Skeletal muscle satellite cell (primary cell): ENCODE measurements around the gene PEX1.
"Not testable (repeated sequence)": the region's sequence is repeated elsewhere in the genome, so short reads cannot be mapped to it uniquely, and the experiment has no call there.

ENCODE experiments used
- H3K27me3 ChIP-seq: 2 replicates; pipeline ENCODE4 v1.7.0; 2013; ENCODE audit warnings: low read length; ENCODE audit not compliant: control insufficient read depth, insufficient read depth
- H3K36me3 ChIP-seq: 2 replicates; pipeline ENCODE4 v1.7.0; 2013; ENCODE audit warnings: mild to moderate bottlenecking, control low read depth, low read length; ENCODE audit not compliant: insufficient read depth
- H3K4me1 ChIP-seq: 2 replicates; pipeline ENCODE4 v1.7.0; 2013; ENCODE audit warnings: low read length; ENCODE audit not compliant: control insufficient read depth, insufficient read depth
- H3K4me2 ChIP-seq: 2 replicates; pipeline ENCODE4 v1.7.0; 2013; ENCODE audit warnings: mild to moderate bottlenecking, low read length
- H3K4me3 ChIP-seq: 2 replicates; pipeline ENCODE4 v1.7.0; 2013; ENCODE audit warnings: low read length
- H3K9ac ChIP-seq: 2 replicates; pipeline ENCODE4 v1.7.0; 2013; ENCODE audit warnings: mild to moderate bottlenecking, low read depth, low read length, moderate library complexity
- H3K9me3 ChIP-seq: replicated peaks from 2 replicates; pipeline ENCODE4 v1.7.0; 2013; ENCODE audit warnings: mild to moderate bottlenecking, control low read depth, low read length

The PEX1 gene

DNA sequence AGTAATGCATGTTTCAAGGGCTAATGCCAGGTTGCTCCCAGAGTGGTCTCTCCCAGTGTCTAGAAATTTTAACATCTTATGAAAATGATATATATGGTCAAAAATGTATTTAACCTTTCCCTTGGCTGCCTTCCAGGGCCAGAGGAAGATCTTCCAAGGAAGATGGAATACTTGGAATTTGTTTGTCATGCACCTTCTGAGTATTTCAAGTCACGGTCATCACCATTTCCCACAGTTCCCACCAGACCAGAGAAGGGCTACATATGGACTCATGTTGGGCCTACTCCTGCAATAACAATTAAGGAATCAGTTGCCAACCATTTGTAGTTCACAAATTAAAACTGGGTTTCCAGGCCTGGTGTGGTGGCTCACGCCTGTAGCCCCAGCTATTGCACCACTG is 72.1 kb downstream of the PEX1 start:
- Histone ChIP-seq H3K4me1 (no peaks in the 10 kb centered on the region), H3K4me3 (no peak overlapping the region), H3K4me2 (no peak overlapping the region), H3K36me3 (peaks cover 63% of the 10 kb centered on the region), H3K9me3 (no peaks in the 10 kb centered on the region), H3K9ac (no peak overlapping the region), H3K27me3 (no peaks in the 10 kb centered on the region)

DNA sequence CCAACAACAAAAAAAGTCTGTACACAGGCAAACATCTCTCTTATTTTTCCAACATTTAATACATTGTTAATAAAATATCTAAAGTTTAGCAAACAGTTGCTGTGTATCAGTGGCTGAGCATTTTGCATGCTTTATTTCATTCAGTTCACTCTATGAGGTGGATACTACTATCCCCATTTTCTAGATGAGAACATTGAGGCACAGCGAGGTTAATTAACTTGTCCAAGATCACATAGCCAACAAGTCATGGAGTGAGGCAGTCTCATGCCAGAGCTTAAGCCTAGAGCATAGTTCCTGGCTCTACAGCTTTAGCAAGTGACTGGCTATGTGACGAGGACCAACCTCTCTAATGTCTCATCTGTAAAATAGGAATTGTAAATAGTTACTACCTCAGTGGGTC is 76.7 kb downstream of the PEX1 start:
- Histone ChIP-seq H3K27me3 (no peaks in the 10 kb centered on the region), H3K36me3 (peaks cover 63% of the 10 kb centered on the region), H3K4me2 (no peak overlapping the region), H3K9ac (no peak overlapping the region), H3K9me3 (no peaks in the 10 kb centered on the region), H3K4me3 (no peak overlapping the region), H3K4me1 (peaks cover 9% of the 10 kb centered on the region)

DNA sequence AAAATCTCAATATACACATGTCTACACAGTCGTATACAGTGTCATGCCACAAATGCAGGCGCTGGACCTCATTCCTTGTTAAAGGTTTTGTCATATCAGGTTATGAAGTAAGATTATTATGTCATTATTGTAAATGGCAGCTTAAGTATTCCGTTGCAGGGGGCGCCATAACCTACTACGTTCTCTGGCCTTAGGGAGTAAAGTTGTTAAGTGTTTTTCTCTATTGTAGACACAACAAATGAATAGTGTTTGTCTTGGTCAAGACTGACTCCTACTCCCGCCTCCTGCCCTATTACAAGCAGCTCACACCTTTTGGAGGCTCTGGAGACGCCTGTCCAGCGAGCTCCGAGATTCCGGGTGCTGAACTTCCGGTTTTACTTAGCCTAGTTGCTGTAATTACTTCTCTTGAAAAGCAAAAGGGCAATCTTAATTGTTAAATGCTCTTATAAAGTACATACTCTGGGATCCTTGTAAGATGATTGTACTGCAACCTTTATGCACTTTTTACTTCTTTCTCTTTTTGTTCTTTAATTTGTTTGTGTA is 80.0 kb downstream of the PEX1 start:
- Histone ChIP-seq H3K4me1 (peaks cover 9% of the 10 kb centered on the region), H3K9ac (peak overlapping the region; percentile 99), H3K4me3 (peak overlapping the region; percentile 100), H3K36me3 (peaks cover 31% of the 10 kb centered on the region), H3K27me3 (no peaks in the 10 kb centered on the region), H3K4me2 (peak overlapping the region; percentile 89), H3K9me3 (no peaks in the 10 kb centered on the region)

DNA sequence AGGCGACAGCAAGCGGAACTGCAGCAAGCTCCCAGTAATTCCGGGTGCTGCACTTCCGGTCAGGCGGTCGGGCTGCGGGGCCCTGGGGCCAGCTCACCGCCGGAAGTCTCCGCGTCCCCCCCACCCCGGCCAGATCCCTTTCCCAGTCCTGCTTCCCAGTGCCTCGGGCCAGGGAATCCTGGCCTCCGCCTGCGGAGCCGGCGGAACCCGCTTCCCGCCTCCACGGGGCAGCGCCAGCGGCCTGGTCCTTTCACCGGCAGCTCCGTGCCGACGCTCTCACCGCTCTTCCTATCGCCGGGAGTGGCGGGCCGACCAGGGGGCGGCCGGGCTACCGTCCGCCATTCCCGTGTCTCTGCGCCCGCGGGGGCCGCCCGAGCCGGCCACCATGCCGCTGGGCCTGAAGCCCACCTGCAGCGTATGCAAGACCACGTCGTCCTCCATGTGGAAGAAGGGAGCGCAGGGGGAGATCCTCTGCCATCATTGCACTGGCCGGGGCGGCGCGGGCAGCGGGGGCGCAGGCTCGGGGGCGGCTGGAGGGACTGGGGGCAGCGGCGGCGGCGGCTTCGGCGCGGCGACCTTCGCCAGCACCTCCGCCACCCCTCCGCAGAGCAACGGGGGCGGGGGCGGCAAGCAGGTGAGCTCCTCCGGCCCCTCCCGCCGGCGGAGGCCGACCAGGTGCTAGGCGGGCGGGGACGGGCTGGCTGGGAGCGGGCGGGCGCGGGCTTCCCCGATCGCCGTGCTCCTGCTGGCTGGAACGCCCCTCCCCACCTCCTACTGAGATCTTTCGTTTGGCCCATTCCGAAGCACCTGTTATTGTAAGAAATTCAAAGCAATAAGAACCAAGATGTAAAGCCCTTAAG is 80.7 kb downstream of the PEX1 start, which contains the start of gene GATAD1:
Gene GATAD1 (plus strand): TSS at position 138 of the 860 bp plus-strand sequence. CDS start 248 bp downstream, at position 386.
- peaks cover 9% of the 10 kb centered on the region for H3K4me1 ChIP-seq
- no peaks in the 10 kb centered on the region for H3K9me3 ChIP-seq
- peaks cover 24% of the 10 kb centered on the region for H3K36me3 ChIP-seq
- peak within 1 kb of the TSS; percentile 89 for H3K4me2 ChIP-seq
- peak within 1 kb of the TSS; percentile 100 for H3K4me3 ChIP-seq
- no peaks in the 10 kb centered on the region for H3K27me3 ChIP-seq
- peak within 1 kb of the TSS; percentile 99 for H3K9ac ChIP-seq

DNA sequence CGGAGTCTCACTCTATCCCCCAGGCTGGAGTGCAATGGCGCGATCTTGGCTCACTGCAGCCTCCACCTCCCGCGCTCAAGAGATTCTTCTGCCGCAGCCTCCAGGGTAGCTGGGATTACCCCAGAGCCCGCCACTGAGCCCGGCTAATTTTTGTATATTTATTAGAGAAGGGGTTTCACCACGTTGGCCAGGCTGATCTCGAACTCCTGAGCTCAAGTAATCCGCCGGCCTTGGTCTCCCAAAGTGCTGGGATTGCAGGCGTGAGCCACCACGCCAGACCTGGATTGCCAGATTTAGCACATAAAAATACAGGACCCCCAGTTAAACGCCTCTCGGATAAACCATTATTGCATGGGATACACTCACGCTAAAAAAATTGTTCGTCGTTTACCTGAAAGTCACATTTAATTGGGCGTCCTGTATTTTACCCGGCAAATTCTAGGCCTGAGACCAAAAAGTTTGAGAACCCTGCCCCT is 81.4 kb downstream of the PEX1 start:
- peak overlapping the region; percentile 21 for H3K4me2 ChIP-seq
- H3K4me3 ChIP-seq = peak overlapping the region; percentile 100
- peaks cover 4% of the 10 kb centered on the region for H3K27me3 ChIP-seq
- peak overlapping the region; percentile 99 for H3K9ac ChIP-seq
- H3K36me3 ChIP-seq = peaks cover 18% of the 10 kb centered on the region
- peaks cover 9% of the 10 kb centered on the region for H3K4me1 ChIP-seq
- H3K9me3 ChIP-seq = no peaks in the 10 kb centered on the region

DNA sequence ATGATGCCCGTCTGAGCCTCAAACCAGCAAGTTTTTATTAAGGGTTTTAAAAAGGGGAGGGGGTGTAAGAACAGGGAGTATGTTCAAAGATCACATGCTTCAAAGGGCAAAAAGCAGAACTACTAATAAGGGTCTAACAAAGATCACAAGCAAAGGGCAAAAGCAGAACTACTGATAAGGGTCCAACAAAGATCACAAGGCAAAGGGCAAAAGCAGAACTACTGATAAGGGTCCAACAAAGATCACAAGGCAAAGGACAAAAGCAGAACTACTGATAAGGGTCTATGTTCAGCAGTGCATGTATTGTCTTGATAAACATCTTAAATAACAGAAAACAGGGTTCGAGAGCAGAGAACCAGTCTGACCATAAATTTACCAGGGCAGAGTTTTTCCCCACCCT is 85.6 kb downstream of the PEX1 start:
- H3K4me1 ChIP-seq, H3K4me3 ChIP-seq, H3K9ac ChIP-seq, H3K9me3 ChIP-seq, H3K4me2 ChIP-seq, H3K36me3 ChIP-seq: not testable (repeated sequence)
- peaks cover 32% of the 10 kb centered on the region for H3K27me3 ChIP-seq

DNA sequence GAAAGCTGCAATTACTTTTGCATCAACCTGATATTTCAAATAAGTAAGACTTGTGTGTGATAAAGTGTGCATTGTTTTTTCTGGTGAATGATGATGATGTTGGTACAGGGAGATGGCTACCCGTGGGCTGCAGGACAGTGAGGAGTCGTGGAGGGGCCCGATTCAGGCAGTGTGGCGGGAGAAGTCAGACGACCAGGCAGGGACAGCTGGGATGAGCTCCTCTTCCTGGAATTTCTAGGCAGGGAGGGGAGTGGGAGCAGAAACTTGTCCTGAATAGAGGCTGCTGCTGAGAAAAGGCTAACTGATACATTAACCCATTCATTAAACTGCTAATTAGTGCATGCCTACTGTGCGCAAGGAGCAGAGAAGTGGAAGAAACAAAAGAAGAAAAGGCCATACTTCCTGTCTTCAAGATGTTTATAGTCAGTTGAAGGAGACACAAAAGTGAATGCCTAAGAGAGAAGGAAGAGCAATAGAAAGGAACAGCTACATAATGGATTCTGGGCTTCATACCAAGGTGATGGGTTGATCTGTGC is 90.3 kb downstream of the PEX1 start:
- Histone ChIP-seq H3K9me3 (no peaks in the 10 kb centered on the region), H3K4me2 (no peak overlapping the region), H3K36me3 (no peaks in the 10 kb centered on the region), H3K4me1 (no peaks in the 10 kb centered on the region), H3K27me3 (peaks cover 39% of the 10 kb centered on the region), H3K4me3 (no peak overlapping the region), H3K9ac (no peak overlapping the region)
